A673 (cell line): Measurements from ENCODE around the gene SULT1A2. TPM values are rescaled to one million over a fixed set of nuclear protein-coding genes. Genes with fewer than 3 reads are reported as not detected.
"Not testable (repeated sequence)": the region's sequence is repeated elsewhere in the genome, so short reads cannot be mapped to it uniquely, and the experiment has no call there.

ENCODE experiments used
- BruUV-seq: library from RNA; stranded (reverse); fragments of 400-500 nt; replicated peaks from 2 replicates; lab custom pipeline; 2021; lab: Mats Ljungman, UMichigan
- CTCF ChIA-PET: fragments of 300-600 bp; sonication (Branson Sonifier 250); formaldehyde crosslinking; loops from one replicate; lab custom pipeline; 2022; ENCODE audit warnings: antibody characterized with exemption; lab: Charles Lee
- POLR2A ChIA-PET: fragments of 300-600 bp; sonication (Branson Sonifier 250); formaldehyde crosslinking; loops from one replicate; lab custom pipeline; 2022; ENCODE audit warnings: antibody characterized with exemption; ENCODE audit not compliant: low non-redundant PET; lab: Charles Lee
- DNase-seq: peaks from one replicate; pipeline ENCODE4 v3.0.0-alpha.2; 2015; ENCODE audit warnings: low spot score
- H3K27ac ChIP-seq: fragments of 200-600 bp; sonication (generic); 2 replicates; pipeline ENCODE4 v1.5.1; 2016; ENCODE audit warnings: mixed run types, low read depth, mild to moderate bottlenecking, mixed read lengths, antibody characterized with exemption, low read length; ENCODE audit not compliant: poor library complexity, severe bottlenecking
- H3K27me3 ChIP-seq: fragments of 200-600 bp; sonication (generic); replicated peaks from 2 replicates; pipeline ENCODE4 v1.6.1; 2017; ENCODE audit warnings: mixed run types, low read depth, mild to moderate bottlenecking, mixed read lengths, antibody characterized with exemption, low read length; ENCODE audit not compliant: insufficient read depth, poor library complexity
- H3K36me3 ChIP-seq: fragments of 200-600 bp; sonication (generic); 2 replicates; pipeline ENCODE4 v1.6.1; 2016; ENCODE audit warnings: mixed run types, mild to moderate bottlenecking, mixed read lengths, antibody characterized with exemption, low read length; ENCODE audit not compliant: insufficient read depth, poor library complexity, severe bottlenecking
- H3K4me1 ChIP-seq: fragments of 200-600 bp; sonication (generic); 2 replicates; pipeline ENCODE4 v1.6.1; 2017; ENCODE audit warnings: mixed run types, mild to moderate bottlenecking, mixed read lengths, antibody characterized with exemption, low read length; ENCODE audit not compliant: insufficient read depth, poor library complexity, severe bottlenecking
- H3K4me3 ChIP-seq: fragments of 200-600 bp; sonication (generic); 2 replicates; pipeline ENCODE4 v1.5.1; 2016; ENCODE audit warnings: low read depth, mixed run types, mild to moderate bottlenecking, mixed read lengths, low read length; ENCODE audit not compliant: poor library complexity, severe bottlenecking
- H3K9me3 ChIP-seq: fragments of 200-600 bp; sonication (generic); 2 replicates; pipeline ENCODE4 v1.6.1; 2016; ENCODE audit warnings: mixed run types, low read depth, mild to moderate bottlenecking, mixed read lengths, antibody characterized with exemption, low read length; ENCODE audit not compliant: poor library complexity, severe bottlenecking
- CTCF ChIP-seq: fragments of 300-800, 200-600 bp; sonication (generic); conservative IDR thresholded peaks from 2 replicates; pipeline ENCODE4 v1.5.1; 2017; ENCODE audit warnings: low read depth, mild to moderate bottlenecking, antibody characterized with exemption, low read length, moderate library complexity, mixed read lengths
- EZH2 ChIP-seq: fragments of 200-600 bp; sonication (generic); IDR thresholded peaks from 2 replicates; pipeline ENCODE4 v1.6.1; 2017; ENCODE audit warnings: borderline replicate concordance, low read depth, mild to moderate bottlenecking, mixed read lengths, antibody characterized with exemption, low read length; ENCODE audit not compliant: poor library complexity, severe bottlenecking
- intact Hi-C: fragments of 100-400 bp; cut with micrococcal nuclease; formaldehyde crosslinking; loops from one replicate; pipeline ENCODE4 v1.10.0; 2022; ENCODE audit not compliant: unreplicated experiment
- total RNA-seq: library from RNA; stranded (reverse); gene quantifications from 2 replicates; pipeline ENCODE4 v1.2.3, GENCODE V29; 2021

SULT1A2 gene
- total RNA-seq, 1 experiment from 2014 or later = 1.6 TPM

DNA sequence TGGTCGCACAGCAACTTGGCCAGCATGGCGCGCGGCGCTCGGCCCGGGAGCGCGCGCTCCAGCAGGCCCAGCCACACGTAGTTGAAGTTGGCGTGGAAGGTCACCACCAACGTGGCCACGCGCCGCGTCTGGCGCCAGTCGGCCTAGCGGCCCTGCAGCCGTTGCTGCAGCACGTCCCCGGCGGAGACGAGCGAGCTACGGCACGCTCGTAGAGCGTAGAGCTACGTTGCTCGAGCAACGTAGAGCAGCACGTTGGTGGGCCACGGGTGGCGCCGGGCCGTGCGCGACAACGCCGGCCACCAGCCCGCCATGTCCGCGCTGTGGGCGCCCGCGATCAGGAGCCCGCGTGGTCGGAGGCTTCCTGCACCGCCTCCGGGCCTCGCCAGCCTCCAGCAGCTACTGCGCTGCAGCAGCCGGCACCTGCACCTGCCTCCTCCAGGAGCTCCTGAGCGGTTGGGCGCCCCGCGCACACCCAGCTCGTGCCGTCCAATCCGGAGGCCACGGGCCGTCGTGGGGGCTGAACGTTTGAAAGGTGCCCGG is 26.4 kb upstream of the SULT1A2 start:
- Histone ChIP-seq H3K9me3 (no peaks in the 10 kb centered on the region), H3K4me1 (no peaks in the 10 kb centered on the region), H3K27ac (peak overlapping the region; percentile 47), H3K4me3 (peak overlapping the region; percentile 49), H3K27me3 (no peaks in the 10 kb centered on the region), H3K36me3 (no peaks in the 10 kb centered on the region)
- intact Hi-C loops = no loop called here
- DNase-seq = peak; percentile 51
- no peak for TF ChIP-seq CTCF
- TF ChIP-seq EZH2 = no peak
- ChIA-PET CTCF (no interaction called here), POLR2A (no interaction called here)
- no TSS peak for BruUV-seq

GRCh38 chr16:28622532-28623171 is 25.8 kb upstream of the SULT1A2 start:
- CTCF ChIA-PET, DNase-seq, POLR2A ChIA-PET, H3K4me1 ChIP-seq, BruUV-seq, intact Hi-C loops, H3K9me3 ChIP-seq, H3K27me3 ChIP-seq, H3K36me3 ChIP-seq: not testable (repeated sequence)
- Histone ChIP-seq H3K27ac (peak overlapping the region; percentile 47), H3K4me3 (peak overlapping the region; percentile 49)

- H3K36me3 ChIP-seq = no peaks in the 10 kb centered on the region
- intact Hi-C loops = no loop called here
- ChIA-PET CTCF (no interaction called here), POLR2A (no interaction called here)
- H3K27me3 ChIP-seq = no peaks in the 10 kb centered on the region
- DNase-seq = no peak
- H3K27ac ChIP-seq = no peak overlapping the region
- TF ChIP-seq EZH2 (no peak), CTCF (no peak)
- BruUV-seq = no TSS peak
- no peaks in the 10 kb centered on the region for H3K4me1 ChIP-seq
- no peaks in the 10 kb centered on the region for H3K9me3 ChIP-seq
- H3K4me3 ChIP-seq = no peak overlapping the region
Measured at GRCh38 chr16:28621481-28622155, 24.8 kb upstream of the SULT1A2 start.

DNA sequence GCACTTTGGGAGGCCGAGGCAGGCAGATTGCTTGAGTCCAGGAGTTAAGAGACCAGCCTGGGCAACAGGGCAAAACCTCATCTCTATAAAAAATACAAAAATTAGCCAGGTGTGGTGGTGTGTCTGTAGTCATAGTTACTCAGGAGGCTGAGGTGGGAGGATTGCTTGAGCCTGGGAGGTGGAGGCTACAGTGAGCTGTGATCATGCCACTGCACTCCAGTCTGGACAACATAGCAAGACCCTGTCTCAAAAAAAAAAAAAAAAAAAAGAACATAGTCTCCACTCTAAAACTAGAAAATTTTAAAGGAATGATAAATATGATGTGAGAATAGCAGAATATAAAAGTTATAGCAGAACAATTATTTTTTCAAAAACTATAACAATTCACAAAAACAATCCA is 23.5 kb upstream of the SULT1A2 start:
- H3K36me3 ChIP-seq, H3K27me3 ChIP-seq, intact Hi-C loops, H3K27ac ChIP-seq, POLR2A ChIA-PET, BruUV-seq, H3K4me3 ChIP-seq, H3K9me3 ChIP-seq, H3K4me1 ChIP-seq, DNase-seq, CTCF ChIA-PET: not testable (repeated sequence)
